ENCODE results near the gene ISG20L2. TPM values are rescaled to one million over a fixed set of nuclear protein-coding genes. Genes with fewer than 3 reads are reported as not detected.
"Not testable (repeated sequence)": the region's sequence is repeated elsewhere in the genome, so short reads cannot be mapped to it uniquely, and the experiment has no call there.

The ISG20L2 gene
- total RNA-seq, 1 donor from 2014 or later, result 36.9 TPM

- no peak within 1 kb of the TSS for H3K4me3 Mint-ChIP-seq (ENCODE audit: low read depth)
- peak within 1 kb of the TSS; percentile 89 for H3K27ac Mint-ChIP-seq
- peaks cover 34% of the 10 kb centered on the region for H3K4me1 Mint-ChIP-seq (ENCODE audit: low read depth)
- no peaks in the 10 kb centered on the region for H3K9me3 Mint-ChIP-seq (ENCODE audit: low read depth)
- peak; percentile 95 for DNase-seq (ENCODE audit: low spot score, unreplicated experiment)
- no peaks in the 10 kb centered on the region for H3K27me3 Mint-ChIP-seq
- peak; percentile 17 for TF ChIP-seq CTCF (IDR thresholded peaks at IDR 0.05; ENCODE audit: unreplicated experiment)
- H3K36me3 Mint-ChIP-seq (ENCODE audit: insufficient read depth), result peaks cover 7% of the 10 kb centered on the region
Observed at GRCh38 chr1:156767101-156767878, 38.7 kb upstream of the ISG20L2 start, which contains the start of gene PRCC. Gene PRCC (plus strand): TSS chr1:156767535. CDS start chr1:156767772, 237 bp downstream.

DNA sequence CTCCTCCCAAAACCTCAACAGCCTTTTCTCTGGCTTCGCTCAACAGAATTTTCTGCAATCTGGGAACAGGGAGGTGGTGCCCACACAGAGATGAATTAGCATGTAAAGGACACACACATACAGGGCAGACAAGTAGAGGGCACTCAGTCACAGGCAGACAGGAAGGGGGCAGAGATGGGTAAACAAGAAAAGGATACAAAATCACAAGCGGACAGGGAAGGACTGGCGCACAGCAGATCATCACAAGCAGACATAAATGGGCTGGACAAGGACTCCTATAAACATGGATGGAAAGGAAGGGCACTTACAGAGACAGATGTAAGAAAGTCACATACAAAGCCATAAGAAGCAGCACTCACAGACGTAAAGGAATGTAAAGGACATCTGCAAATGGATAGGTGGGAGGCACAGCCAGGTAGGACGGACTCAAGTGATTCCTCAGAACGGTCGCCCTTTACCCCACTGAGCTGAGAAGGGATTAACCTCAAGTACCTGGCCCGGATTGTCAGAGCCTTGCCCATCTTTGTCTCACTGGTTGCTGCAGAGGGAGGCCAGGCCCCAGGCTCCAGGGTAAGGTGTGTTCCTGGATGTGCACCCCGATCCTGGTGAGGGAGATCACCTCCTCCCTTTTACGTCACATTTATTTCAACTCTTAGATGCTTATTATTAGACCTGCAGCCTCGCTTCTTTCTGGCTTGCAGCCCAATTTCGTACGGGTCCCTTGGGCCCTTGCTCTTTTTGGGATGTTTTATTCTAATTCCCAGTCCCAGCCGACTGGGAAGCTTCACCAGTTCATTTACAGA lies 37.9 kb upstream of the ISG20L2 start:
- TF ChIP-seq CTCF (IDR thresholded peaks at IDR 0.05; ENCODE audit: unreplicated experiment), result no peak
- DNase-seq (ENCODE audit: low spot score, unreplicated experiment), result no peak
- H3K36me3 Mint-ChIP-seq (ENCODE audit: insufficient read depth), result peaks cover 7% of the 10 kb centered on the region
- H3K9me3 Mint-ChIP-seq (ENCODE audit: low read depth), result no peaks in the 10 kb centered on the region
- H3K4me1 Mint-ChIP-seq (ENCODE audit: low read depth), result peaks cover 30% of the 10 kb centered on the region
- no peak overlapping the region for H3K27ac Mint-ChIP-seq
- H3K4me3 Mint-ChIP-seq (ENCODE audit: low read depth), result no peak overlapping the region
- no peaks in the 10 kb centered on the region for H3K27me3 Mint-ChIP-seq

GRCh38 chr1:156765666-156766065 lies 37.1 kb upstream of the ISG20L2 start:
- Mint-ChIP-seq H3K9me3 (ENCODE audit: low read depth) (no peaks in the 10 kb centered on the region), H3K27ac (no peak overlapping the region), H3K4me3 (ENCODE audit: low read depth) (no peak overlapping the region)

DNA sequence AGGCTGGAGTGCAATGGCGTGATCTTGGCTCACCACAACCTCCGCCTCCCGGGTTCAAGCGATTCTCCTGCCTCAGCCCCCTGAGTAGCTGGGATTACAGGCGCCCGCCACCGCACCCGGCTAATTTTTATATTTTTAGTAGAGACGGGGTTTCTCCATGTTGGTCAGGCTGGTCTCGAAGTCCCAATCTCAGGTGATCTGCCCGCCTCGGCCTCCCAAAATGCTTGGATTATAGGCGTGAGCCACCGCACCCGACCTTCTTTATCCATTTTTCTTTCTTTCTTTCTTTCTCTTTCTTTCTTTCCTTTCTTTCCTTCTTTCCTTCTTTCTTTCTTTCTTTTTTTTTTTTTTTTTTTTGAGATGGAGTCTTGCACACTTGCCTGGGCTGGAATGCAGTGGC lies 36.6 kb upstream of the ISG20L2 start:
- peaks cover 21% of the 10 kb centered on the region for H3K4me1 Mint-ChIP-seq (ENCODE audit: low read depth)
- H3K9me3 Mint-ChIP-seq (ENCODE audit: low read depth); H3K27me3 Mint-ChIP-seq; H3K27ac Mint-ChIP-seq; H3K4me3 Mint-ChIP-seq (ENCODE audit: low read depth); DNase-seq (ENCODE audit: low spot score, unreplicated experiment); H3K36me3 Mint-ChIP-seq (ENCODE audit: insufficient read depth): not testable (repeated sequence)

More at GRCh38 chr1:156765666-156766065, 37.1 kb upstream of the ISG20L2 start:
- Mint-ChIP-seq H3K4me1 (ENCODE audit: low read depth) (peaks cover 23% of the 10 kb centered on the region), H3K27me3 (no peaks in the 10 kb centered on the region), H3K36me3 (ENCODE audit: insufficient read depth) (peaks cover 2% of the 10 kb centered on the region)
- DNase-seq (ENCODE audit: low spot score, unreplicated experiment), result no peak
- no peak for TF ChIP-seq CTCF (IDR thresholded peaks at IDR 0.05; ENCODE audit: unreplicated experiment)

DNA sequence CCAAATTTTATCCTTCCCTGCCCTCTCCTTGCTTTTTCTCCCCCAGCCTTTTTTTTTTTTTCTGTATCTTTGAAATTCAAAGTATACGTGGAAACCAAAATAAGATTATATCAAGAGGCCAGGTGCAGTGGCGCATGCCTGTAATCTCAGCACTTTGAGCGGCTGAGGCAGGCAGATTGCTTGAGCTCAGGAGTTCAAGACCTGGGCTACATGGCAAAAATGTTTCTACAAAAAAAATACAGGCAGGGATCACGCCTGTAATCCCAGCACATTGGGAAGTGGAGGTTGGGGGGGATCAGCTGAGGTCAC lies 32.2 kb upstream of the ISG20L2 start:
- H3K27ac Mint-ChIP-seq, result no peak overlapping the region
- H3K36me3 Mint-ChIP-seq (ENCODE audit: insufficient read depth), result peaks cover 1% of the 10 kb centered on the region
- no peak for DNase-seq (ENCODE audit: low spot score, unreplicated experiment)
- no peaks in the 10 kb centered on the region for H3K4me1 Mint-ChIP-seq (ENCODE audit: low read depth)
- TF ChIP-seq CTCF (IDR thresholded peaks at IDR 0.05; ENCODE audit: unreplicated experiment), result no peak
- no peaks in the 10 kb centered on the region for H3K9me3 Mint-ChIP-seq (ENCODE audit: low read depth)
- no peaks in the 10 kb centered on the region for H3K27me3 Mint-ChIP-seq
- no peak overlapping the region for H3K4me3 Mint-ChIP-seq (ENCODE audit: low read depth)
